ENCODE measurements around the gene CARS2.

DNA sequence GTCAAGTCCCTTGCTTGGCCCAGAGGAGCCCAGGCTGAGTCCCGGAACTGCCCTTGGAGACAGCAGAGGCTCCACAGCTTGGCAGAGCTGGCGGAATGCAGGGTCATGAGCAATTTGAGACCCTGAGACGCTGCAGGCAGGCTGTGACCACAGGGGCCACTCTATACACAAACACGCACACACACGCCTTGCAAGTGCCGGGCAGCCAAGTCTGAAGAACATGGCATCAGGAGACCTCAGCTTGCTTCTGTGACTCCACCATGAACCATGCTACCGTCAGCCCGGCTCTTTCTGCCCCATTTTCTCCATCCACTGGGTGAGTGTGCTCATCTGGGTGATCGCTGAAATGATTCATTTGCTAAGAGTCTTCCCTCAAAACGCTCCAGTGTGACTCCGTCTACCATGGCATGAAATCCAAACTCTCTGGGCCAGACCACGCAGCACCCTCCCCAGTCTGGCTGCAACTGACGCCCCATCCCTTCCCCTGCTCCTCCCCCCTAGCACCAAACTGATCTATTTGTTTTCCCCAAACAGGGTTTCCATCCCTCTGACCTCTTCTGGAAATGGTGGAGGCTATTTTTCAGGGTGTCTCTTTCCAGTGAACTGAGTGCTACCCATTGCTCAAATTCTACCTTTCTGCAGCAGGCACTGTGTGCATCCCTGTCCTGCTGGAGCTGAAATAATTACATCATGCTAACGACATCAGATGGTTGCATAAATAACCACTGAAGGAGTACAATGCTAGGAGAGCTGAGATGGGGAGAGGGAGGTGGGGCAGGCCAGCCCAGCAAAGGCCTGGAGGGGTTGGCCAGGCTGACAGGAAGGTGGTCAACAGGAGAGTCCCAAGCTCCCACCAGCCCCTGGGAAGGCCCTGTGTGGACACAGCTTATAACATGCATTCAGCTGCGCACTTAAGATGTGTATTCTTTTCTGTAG is 3.1 kb downstream of the CARS2 start:
- TF ChIP-seq, protein P1, sequence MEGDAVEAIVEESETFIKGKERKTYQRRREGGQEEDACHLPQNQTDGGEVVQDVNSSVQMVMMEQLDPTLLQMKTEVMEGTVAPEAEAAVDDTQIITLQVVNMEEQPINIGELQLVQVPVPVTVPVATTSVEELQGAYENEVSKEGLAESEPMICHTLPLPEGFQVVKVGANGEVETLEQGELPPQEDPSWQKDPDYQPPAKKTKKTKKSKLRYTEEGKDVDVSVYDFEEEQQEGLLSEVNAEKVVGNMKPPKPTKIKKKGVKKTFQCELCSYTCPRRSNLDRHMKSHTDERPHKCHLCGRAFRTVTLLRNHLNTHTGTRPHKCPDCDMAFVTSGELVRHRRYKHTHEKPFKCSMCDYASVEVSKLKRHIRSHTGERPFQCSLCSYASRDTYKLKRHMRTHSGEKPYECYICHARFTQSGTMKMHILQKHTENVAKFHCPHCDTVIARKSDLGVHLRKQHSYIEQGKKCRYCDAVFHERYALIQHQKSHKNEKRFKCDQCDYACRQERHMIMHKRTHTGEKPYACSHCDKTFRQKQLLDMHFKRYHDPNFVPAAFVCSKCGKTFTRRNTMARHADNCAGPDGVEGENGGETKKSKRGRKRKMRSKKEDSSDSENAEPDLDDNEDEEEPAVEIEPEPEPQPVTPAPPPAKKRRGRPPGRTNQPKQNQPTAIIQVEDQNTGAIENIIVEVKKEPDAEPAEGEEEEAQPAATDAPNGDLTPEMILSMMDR (IDR thresholded peaks at IDR 0.05) = no peak
- TF ChIP-seq POLR2AphosphoS5 (IDR thresholded peaks at IDR 0.05) (no peak), EP300 (IDR thresholded peaks at IDR 0.05) (no peak)

Data from stomach (tissue), 4 donors.